K562 (cell line): Measurements from ENCODE around the gene TRIP6. TPM values are rescaled to one million over a fixed set of nuclear protein-coding genes. Genes with fewer than 3 reads are reported as not detected.
A peak's percentile ranks its signal among the peaks of the same experiment; 100 is the strongest.

Experiments used
- ETS2 ChIP-seq: IDR thresholded peaks from 2 replicates; pipeline ENCODE4 v1.6.1; 2016; ENCODE audit warnings: borderline replicate concordance, missing genetic modification characterization, mild to moderate bottlenecking, moderate library complexity, missing compliant biosample characterization; ENCODE audit not compliant: poor library complexity, severe bottlenecking
- HNRNPL ChIP-seq: fragments of 200-400 bp; formaldehyde crosslinking; IDR thresholded peaks from 2 replicates; pipeline ENCODE4 v1.6.1; 2017; ENCODE audit warnings: low read depth, mild to moderate bottlenecking, low read length
- MBD2 ChIP-seq: sonication (generic); IDR thresholded peaks from 2 replicates; pipeline ENCODE4 v1.6.1; 2016; ENCODE audit warnings: low read depth, borderline replicate concordance
- PML ChIP-seq: IDR thresholded peaks from 2 replicates; pipeline ENCODE4 v1.6.1; 2012; ENCODE audit warnings: low read length, inconsistent platforms
- RERE ChIP-seq: sonication (generic); formaldehyde crosslinking; IDR thresholded peaks from 2 replicates; pipeline ENCODE4 v1.8.0; 2023; ENCODE audit warnings: missing genetic modification reagents, mild to moderate bottlenecking, borderline replicate concordance
- SMAD3 ChIP-seq: fragments of 450-650 bp; formaldehyde crosslinking; conservative IDR thresholded peaks from 2 replicates; pipeline ENCODE4 v1.4.0; 2020; ENCODE audit warnings: mild to moderate bottlenecking
- TBP ChIP-seq: optimal IDR thresholded peaks from 2 replicates; pipeline ENCODE3; 2011; ENCODE audit warnings: low read depth, low read length, improper control_type of control experiment
- polyA plus RNA-seq, 8 experiments: library from polyadenylated mRNA; depleted of rRNA in 4 of 8; stranded (reverse) in 5 of 8; unstranded in 3 of 8; fragments of >200 nt; fragmentation: Nextera tagmentation in 2 of 8; fragmentation: Illumina TruSeq in 1 of 8; extraction: Ambion mirVana in 2 of 8; extraction: Trizol in 1 of 8; gene quantifications; 2 replicates each; pipeline versions ENCODE4 v1.2.1 to v1.2.3, GENCODE V29; 2011 to 2014; ENCODE audit warnings: inconsistent platforms in 1 of 8, missing spikeins in 1 of 8
- total RNA-seq, 7 experiments: library from RNA; depleted of rRNA in 6 of 7; stranded (reverse); fragments of >200 nt in 6 of 7; fragmentation: Illumina TruSeq in 2 of 7; extraction: Trizol in 2 of 7; gene quantifications; 2 replicates each; pipeline versions ENCODE4 v1.2.1 to v1.2.3, GENCODE V29; 2011 to 2021; ENCODE audit warnings: low replicate concordance in 1 of 7
- TF ChIP-seq, protein P1 (sequence below): fragments of 200-600 bp; sonication (generic); IDR thresholded peaks from one replicate; pipeline ENCODE4 v1.6.1; 2012; ENCODE audit warnings: mild to moderate bottlenecking, low read depth, low read length, inconsistent platforms

The TRIP6 gene
- total and polyA plus RNA-seq, 9 of the 15 experiments (the other 6 are each of a cell fraction or from before 2014, with no cell fraction given): 5.9 to 141 (median 54.0) TPM

DNA sequence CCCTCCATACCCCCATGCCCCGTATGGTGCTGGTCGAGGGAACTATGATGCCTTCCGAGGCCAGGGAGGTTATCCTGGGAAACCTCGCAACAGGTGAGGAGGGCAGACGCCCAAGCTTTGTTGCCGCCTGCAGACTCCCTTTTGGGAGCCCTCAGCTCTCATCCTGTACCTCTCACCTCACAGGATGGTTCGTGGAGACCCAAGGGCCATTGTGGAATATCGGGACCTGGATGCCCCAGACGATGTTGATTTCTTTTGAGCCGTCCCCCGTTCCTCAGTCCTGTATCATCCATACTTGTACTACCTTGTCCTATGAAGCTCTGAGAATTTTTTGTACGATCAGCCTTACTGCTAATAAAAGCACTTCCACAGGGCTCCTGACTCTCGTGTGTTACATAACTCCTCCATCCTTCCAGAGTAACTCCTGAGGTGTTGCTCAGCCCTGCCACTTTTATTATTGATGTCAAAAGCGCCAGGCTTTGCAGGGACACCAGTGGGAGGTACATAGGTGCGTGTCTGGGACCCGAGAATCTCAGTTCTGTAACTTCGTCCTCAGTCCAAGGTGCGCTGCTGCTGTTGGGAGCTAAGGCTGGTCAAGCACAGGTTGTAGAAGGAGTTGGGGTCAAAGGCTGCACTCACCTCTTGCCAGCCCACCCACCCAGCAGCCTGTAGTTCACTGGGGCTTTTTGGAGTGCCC is 21.3 kb downstream of the TRIP6 start (continued):
- TF ChIP-seq, protein P1, sequence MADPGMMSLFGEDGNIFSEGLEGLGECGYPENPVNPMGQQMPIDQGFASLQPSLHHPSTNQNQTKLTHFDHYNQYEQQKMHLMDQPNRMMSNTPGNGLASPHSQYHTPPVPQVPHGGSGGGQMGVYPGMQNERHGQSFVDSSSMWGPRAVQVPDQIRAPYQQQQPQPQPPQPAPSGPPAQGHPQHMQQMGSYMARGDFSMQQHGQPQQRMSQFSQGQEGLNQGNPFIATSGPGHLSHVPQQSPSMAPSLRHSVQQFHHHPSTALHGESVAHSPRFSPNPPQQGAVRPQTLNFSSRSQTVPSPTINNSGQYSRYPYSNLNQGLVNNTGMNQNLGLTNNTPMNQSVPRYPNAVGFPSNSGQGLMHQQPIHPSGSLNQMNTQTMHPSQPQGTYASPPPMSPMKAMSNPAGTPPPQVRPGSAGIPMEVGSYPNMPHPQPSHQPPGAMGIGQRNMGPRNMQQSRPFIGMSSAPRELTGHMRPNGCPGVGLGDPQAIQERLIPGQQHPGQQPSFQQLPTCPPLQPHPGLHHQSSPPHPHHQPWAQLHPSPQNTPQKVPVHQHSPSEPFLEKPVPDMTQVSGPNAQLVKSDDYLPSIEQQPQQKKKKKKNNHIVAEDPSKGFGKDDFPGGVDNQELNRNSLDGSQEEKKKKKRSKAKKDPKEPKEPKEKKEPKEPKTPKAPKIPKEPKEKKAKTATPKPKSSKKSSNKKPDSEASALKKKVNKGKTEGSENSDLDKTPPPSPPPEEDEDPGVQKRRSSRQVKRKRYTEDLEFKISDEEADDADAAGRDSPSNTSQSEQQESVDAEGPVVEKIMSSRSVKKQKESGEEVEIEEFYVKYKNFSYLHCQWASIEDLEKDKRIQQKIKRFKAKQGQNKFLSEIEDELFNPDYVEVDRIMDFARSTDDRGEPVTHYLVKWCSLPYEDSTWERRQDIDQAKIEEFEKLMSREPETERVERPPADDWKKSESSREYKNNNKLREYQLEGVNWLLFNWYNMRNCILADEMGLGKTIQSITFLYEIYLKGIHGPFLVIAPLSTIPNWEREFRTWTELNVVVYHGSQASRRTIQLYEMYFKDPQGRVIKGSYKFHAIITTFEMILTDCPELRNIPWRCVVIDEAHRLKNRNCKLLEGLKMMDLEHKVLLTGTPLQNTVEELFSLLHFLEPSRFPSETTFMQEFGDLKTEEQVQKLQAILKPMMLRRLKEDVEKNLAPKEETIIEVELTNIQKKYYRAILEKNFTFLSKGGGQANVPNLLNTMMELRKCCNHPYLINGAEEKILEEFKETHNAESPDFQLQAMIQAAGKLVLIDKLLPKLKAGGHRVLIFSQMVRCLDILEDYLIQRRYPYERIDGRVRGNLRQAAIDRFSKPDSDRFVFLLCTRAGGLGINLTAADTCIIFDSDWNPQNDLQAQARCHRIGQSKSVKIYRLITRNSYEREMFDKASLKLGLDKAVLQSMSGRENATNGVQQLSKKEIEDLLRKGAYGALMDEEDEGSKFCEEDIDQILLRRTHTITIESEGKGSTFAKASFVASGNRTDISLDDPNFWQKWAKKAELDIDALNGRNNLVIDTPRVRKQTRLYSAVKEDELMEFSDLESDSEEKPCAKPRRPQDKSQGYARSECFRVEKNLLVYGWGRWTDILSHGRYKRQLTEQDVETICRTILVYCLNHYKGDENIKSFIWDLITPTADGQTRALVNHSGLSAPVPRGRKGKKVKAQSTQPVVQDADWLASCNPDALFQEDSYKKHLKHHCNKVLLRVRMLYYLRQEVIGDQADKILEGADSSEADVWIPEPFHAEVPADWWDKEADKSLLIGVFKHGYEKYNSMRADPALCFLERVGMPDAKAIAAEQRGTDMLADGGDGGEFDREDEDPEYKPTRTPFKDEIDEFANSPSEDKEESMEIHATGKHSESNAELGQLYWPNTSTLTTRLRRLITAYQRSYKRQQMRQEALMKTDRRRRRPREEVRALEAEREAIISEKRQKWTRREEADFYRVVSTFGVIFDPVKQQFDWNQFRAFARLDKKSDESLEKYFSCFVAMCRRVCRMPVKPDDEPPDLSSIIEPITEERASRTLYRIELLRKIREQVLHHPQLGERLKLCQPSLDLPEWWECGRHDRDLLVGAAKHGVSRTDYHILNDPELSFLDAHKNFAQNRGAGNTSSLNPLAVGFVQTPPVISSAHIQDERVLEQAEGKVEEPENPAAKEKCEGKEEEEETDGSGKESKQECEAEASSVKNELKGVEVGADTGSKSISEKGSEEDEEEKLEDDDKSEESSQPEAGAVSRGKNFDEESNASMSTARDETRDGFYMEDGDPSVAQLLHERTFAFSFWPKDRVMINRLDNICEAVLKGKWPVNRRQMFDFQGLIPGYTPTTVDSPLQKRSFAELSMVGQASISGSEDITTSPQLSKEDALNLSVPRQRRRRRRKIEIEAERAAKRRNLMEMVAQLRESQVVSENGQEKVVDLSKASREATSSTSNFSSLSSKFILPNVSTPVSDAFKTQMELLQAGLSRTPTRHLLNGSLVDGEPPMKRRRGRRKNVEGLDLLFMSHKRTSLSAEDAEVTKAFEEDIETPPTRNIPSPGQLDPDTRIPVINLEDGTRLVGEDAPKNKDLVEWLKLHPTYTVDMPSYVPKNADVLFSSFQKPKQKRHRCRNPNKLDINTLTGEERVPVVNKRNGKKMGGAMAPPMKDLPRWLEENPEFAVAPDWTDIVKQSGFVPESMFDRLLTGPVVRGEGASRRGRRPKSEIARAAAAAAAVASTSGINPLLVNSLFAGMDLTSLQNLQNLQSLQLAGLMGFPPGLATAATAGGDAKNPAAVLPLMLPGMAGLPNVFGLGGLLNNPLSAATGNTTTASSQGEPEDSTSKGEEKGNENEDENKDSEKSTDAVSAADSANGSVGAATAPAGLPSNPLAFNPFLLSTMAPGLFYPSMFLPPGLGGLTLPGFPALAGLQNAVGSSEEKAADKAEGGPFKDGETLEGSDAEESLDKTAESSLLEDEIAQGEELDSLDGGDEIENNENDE: peak; percentile 15
- TF ChIP-seq ETS2 (no peak), SMAD3 (0 out of 2 replicates have a peak, but pooled peaks have one; percentile 49), HNRNPL (0 out of 2 replicates have a peak, but pooled peaks have one; percentile 36), PML (peak; percentile 12; the same call in 1 of the 2 replicates), TBP (no peak), RERE (0 out of 2 replicates have a peak, but pooled peaks have one; percentile 8), MBD2 (0 out of 2 replicates have a peak, but pooled peaks have one; percentile 1)
- TF ChIP-seq, all 486 proteins: peak for 12
